ENCODE results near the gene MCCD1.

Gene MCCD1

GRCh38 chr6:31513456-31514165 is 15.2 kb upstream of the MCCD1 start:
- no peak for DNase-seq

DNA sequence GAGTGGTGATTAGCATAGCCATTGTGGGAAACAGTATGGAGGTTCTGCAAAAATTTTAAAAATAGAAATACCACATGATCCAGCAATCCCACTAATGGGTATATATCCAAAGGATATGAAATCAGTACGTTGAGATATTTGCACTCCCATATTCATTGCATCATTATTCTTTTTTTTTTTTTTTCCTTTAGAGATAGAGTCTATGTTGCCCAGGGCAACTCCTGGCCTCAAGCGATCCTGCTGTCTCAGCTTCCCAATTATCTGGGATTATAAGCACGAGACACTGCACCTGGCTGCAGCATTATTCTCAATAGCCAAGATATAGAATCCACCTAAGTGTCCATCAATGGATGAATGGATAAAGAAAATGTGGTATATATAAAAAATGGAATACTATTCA is 6.9 kb upstream of the MCCD1 start:
- DNase-seq: no peak

DNA sequence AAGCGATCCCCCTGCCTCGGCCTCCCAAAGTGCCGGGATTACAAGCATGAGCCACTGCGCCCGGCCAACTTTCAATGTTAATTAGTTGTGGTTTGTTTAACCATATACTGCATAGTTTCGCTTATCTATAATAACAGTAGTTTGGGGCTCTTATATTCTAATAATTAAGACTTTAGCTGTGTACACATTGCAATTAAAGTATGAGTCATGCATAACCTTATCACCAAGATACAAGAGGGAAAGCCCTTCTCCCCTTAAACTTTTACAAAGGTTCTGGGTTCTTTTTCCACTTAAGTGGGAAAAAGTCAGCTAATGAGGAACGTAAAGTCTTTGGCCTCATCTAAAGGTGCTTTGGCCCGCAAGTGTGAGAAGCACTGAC is 3.2 kb upstream of the MCCD1 start:
- no peak for DNase-seq

DNA sequence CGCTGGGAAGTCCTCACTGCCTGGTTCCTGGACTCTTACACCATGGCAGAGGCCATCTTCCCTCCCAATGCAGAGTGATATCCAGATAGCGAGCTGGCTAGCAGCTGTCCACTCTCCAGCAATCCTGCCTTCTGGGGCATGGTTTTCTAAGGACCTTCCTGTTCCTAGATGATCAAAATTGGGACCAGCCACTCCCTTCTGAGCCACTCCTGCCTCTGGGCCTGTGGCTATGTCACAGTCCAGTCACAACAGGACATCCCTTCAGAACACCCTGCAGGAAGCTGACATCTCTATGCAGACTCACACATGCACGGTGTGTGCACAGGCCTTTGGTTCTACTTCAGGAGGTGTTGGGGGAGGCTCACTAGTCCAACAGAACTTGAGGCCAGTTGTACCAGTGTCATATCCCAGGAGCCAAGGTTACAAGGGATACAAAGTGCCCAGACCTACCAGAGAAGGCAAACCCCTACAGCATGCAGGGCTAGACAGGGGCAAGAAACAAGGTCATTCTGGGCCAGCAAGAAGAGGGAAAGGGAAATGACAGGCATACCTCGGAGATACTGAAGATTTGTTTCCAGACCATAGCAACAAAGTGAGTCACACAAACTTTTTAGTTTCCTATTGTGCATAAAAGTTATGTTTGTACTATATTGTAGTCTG is 2.7 kb upstream of the MCCD1 start:
- no peak for DNase-seq

DNA sequence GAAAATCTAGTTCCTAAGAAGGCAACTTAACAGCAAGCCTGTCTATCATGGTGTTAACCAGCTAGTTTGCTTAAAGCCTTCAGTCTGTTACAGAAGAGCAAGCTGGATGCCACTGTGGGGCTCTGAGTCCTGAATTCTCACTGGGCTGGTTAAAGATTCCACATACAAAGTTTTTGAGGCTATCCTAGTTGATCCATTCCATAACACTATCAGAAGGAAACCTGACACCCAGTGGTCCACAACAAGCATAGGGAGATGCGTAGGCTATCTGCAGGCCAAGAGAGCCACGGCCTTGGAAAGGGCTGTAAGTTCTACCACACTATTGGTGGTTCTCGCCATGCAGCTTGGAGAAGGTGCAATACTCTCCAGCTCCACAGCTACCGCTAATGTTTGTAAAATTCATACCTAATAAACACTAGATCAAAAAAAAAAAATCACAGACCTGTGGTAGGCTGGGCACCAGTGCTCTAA is 420 bp upstream of the MCCD1 start:
- no peak for DNase-seq

- no peak for DNase-seq
Observed at GRCh38 chr6:31529329-31530150, 778 bp downstream of the MCCD1 start.

GRCh38 chr6:31530659-31531058 is 1.9 kb downstream of the MCCD1 start:
- no peak for DNase-seq

DNA sequence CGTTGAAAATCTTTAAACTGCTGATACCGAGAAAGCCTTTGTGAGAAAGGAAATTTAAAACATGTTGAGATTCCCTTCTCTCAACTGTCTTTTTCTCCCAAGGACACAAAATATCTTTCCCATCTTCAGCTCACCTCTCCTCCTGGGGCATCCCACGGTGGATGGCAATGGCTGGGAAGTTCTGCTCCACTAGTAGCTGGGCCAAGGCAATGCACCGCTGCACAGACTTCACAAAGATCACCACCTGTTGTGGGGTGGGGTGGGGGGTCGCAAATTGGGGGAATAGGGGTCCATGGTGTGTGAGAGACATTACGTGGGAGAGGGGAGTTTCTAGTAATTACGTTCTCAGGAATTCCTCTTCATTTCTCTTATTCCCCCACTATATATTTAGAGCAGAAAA is 2.4 kb downstream of the MCCD1 start:
- no peak for DNase-seq

- no peak for DNase-seq
Observed at GRCh38 chr6:31531771-31532643, 3.2 kb downstream of the MCCD1 start.

DNA sequence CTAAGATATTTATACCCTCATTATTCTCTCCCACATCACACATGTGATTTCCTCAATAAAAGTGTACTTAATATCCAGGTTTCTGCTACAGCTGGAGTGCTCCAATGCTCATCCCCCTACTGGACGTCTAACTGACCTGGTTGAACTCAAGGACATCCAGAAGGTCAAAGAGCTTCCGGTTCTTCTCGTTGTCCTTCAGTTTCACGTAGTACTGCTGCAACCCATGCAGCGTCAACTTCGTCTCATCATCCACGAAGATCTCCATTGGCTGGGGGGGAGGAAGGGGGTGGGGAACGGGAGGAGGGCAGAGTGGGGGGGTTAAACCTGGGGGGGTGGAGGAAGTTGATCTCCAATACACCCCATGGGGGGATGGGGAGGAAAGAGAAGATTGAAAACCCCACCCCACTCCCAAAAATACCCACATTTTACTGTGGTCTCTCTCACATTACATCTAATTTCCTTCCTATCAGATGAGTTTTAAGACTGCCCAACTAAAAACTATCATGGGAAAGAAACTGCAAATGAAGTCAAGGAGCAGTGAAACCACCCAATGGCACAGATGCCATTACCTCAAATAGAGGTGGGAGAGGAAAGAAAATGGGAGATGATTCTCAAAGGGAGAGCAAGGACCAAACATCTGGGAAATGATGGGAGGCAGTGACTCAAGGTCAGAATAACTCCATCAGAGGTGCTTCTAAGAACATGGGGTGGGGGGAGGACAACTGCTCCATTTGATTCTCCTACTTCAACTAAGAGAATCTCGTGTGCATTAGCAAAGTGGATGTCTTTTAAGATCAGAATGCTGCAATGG is 4.1 kb downstream of the MCCD1 start:
- DNase-seq: no peak

DNA sequence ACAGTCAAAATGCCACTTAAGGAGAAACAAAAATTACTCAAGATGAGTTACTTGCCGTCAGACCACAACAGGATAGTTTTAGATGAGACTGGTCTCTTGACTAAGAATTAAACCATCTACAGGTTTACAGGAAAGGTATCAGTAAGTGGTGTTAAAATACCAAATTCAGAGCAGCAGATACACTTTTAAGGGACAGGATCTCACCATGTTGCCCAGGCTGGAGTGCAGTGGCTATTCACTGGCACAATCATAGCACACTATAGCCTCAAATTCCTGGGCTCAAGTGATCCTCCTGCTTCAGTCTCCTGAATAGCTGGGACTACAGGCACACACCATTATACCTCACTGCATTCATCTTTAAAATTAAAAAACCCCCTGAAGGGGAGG is 4.7 kb downstream of the MCCD1 start:
- DNase-seq: no peak

DNA sequence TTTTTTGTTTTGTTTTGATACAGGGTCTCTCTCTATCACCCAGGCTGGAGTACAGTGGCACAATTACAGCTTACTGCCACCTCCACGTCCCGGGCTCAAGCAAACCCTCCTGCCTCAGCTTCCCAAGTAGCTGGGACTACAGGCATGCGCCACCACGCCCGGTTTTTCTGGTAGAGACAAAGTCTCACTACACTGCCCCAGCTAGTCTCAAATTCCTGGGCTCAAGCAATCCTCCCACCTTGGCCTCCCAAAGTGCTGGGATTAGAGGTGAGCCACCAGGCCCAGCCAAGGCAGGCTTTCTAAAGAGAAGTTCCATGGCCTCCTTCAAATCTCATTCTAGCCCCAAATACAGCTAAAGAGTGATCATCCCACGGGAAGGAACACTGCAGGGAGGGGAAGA is 5.2 kb downstream of the MCCD1 start:
- no peak for DNase-seq

DNA sequence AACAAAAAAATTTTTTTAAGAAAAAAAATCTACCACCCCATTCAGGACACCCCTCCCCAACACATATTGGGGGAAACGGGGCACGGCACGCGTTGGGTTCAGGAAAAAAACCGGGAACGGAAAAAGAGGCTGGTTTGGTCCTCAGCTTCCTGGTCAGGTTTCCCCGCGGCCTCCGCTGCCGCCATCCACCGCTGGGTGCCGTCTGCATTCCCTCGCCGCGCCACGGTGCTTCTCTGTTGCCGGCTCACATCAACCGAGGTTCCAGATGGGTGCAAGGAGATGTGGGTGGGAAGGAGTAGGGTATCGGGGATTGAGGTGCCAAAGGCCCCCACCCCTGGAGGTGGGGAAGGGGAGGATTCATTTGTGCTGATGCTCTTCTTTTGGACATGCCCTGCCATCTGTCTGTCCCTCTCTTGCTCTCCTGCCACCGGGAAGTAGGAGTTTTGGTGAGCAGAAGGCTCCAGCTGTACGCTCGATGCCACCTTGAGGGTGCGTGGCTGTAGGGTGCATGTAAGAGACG is 5.8 kb downstream of the MCCD1 start:
- no peak for DNase-seq

DNA sequence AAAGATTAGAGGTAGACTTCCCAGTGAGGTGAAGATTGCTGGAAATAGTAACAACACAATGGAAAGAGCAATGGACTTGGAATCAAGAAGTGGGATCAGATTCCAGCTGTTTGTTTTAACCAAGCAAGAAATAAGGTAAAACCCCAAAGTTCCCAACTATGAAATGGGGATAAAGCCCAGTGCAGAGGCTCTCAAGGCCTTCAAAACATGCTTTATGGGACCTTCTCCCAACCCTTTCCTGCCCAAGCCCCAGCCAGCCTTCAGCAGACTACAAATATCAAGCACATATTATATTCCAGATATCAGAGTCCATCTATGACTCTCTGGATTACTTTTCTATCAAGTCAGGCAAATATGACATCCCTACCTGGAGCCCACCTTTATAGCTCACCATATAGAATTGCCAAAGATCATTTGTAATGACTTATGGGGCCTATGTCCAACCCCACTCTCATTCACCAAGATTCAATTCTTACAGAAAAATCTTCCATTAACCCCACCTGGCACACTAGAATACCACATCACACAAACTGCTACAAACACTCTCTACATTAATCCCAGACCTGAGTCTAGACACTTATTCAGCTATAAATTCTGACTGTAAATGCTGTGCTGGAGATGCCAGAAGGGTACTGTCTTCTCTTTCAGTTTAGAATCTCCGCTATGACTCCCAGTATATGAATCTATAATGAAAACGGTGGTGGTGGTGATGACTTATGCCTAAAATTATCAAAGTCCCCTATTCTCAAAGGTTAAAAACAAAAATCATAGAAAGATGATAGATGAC is 7.0 kb downstream of the MCCD1 start:
- no peak for DNase-seq

DNA sequence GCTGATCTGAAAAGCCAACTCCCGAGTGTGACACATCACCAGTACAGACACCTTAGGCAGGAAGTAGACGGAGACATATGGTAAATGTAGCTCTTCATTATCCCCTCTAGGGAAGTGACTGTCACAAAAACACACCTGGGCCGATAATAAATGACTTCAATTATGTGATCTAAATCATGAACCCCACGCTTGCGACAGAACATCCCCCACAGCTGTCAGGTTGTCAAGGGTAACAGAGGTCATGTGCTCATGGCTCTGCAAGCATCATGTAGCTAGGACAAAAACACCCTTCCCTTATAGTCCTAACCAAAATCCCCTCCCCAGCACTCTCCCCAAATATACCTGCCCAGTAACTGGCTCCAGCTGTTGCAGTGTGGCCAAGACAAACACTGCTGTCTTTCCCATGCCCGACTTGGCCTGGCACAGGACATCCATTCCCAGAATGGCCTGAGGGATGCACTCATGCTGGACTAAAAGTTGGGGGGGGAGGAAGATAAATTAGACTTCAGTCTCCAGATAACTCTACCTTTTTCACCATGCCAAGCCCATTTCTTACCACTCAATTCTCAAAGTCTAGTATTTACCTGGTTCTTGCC is 10.1 kb downstream of the MCCD1 start:
- DNase-seq: no peak

DNA sequence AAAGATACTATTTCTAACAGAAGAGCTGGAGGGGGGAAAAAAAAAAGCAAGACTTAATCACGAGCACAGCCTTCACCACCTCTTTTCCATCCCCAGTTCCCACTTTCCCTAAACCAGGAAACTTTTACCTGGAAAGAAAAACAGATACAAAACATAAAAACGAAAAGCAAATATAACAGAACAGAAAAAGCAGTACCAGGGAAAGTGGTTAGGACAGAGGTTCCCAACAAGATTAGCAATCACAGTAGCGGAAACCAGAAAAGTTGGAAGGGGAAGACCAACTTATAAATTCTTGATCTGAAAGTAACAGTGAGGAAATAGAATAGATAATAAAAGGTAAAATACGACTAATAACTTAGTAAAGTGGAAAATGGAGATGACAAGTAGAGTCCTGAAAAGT is 11.9 kb downstream of the MCCD1 start:
- DNase-seq: no peak

DNA sequence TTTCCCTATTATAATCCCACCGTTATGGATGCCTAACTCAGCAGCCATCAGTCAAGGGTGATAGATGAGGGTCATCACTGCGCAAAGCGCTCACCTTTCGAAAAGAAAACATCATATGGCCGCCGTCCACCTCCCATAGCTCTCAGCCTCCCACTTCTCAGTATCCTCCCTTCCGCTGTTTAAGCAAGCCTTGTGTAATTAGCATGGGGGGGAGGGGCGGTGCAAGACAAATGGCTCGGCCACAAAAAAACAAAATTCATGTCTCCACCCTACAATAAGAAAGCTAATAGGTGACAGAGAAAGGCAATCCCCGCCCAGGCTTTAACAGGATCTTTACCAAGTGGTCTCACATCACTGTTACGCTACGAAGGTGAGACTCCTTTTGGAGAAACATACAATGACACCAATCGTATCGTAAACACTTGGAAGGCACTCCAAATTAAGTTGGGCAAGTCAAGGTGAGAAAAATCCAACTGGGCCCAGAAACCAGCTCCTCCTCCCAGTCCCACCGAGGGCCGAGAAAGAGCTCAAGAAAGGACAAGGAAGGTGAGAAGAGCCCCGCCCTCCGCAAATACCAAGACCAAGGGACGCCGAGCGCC is 12.4 kb downstream of the MCCD1 start:
- DNase-seq: peak; percentile 30

- peak; percentile 91 for DNase-seq
Observed at GRCh38 chr6:31541658-31542521, 13.1 kb downstream of the MCCD1 start, which contains the start of gene DDX39B. Gene DDX39B, minus strand, starts transcription at chr6:31542003. Its CDS starts 1,471 bp downstream, at chr6:31540532.

DNA sequence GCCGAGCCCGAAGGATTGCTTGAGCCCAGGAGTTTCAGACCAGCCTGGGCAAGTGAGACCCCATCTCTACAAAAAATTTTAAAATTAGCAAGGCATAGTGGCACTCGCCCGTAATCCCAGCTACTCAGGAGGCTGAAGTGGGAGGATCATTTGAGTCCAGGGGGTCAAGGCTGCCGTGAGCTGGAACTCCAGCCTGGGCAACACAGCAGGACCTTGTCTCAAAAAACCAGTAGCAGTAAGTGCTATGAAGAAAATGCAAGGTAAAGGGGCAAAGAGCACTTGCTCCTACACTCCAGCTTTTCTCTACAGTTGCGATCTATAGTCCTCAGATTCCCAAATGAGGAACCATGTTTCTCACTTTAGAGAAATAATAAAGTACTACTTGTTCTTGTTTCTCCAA is 14.9 kb downstream of the MCCD1 start:
- DNase-seq: no peak

Data from GF-D8 (cell line).